HepG2 (cell line): ENCODE data around the gene NPHP1. TPM values are rescaled to one million over a fixed set of nuclear protein-coding genes. Genes with fewer than 3 reads are reported as not detected.

Experiments used
- CHD4 ChIP-seq: fragments of 200-600 bp; sonication (generic); IDR thresholded peaks from 2 replicates; pipeline ENCODE4 v1.7.0; 2017; ENCODE audit warnings: mild to moderate bottlenecking, low read length, borderline replicate concordance
- GATAD1 ChIP-seq: IDR thresholded peaks from 2 replicates; pipeline ENCODE4 v1.6.1; 2016; ENCODE audit warnings: missing genetic modification reagents, missing compliant biosample characterization
- HOMEZ ChIP-seq: IDR thresholded peaks from 2 replicates; pipeline ENCODE4 v1.6.1; 2016; ENCODE audit warnings: low read depth
- IKZF4 ChIP-seq: sonication (generic); formaldehyde crosslinking; IDR thresholded peaks from 2 replicates; pipeline ENCODE4 v1.5.1; 2020; ENCODE audit warnings: borderline replicate concordance, mild to moderate bottlenecking, low read depth, missing genetic modification reagents; ENCODE audit errors: not compliant biosample characterization
- IRF9 ChIP-seq: sonication (generic); formaldehyde crosslinking; IDR thresholded peaks from 2 replicates; pipeline ENCODE4 v1.8.0; 2022; ENCODE audit warnings: missing genetic modification reagents, mild to moderate bottlenecking, borderline replicate concordance
- KAT7 ChIP-seq: IDR thresholded peaks from 2 replicates; pipeline ENCODE4 v1.6.1; 2018; ENCODE audit warnings: borderline replicate concordance, missing compliant biosample characterization
- KLF6 ChIP-seq: IDR thresholded peaks from 2 replicates; pipeline ENCODE4 v1.8.0; 2016; ENCODE audit warnings: missing biosample characterization, missing genetic modification reagents
- MTERF4 ChIP-seq: sonication (generic); formaldehyde crosslinking; IDR thresholded peaks from 2 replicates; pipeline ENCODE4 v1.8.0; 2023; ENCODE audit warnings: mild to moderate bottlenecking, missing genetic modification reagents
- MXD4 ChIP-seq: IDR thresholded peaks from 2 replicates; pipeline ENCODE4 v1.6.1; 2016; ENCODE audit warnings: mild to moderate bottlenecking, missing biosample characterization, missing genetic modification reagents
- NRL ChIP-seq: sonication (generic); formaldehyde crosslinking; IDR thresholded peaks from 2 replicates; pipeline ENCODE4 v1.5.0; 2020; ENCODE audit warnings: missing genetic modification reagents, mild to moderate bottlenecking, moderate library complexity, borderline replicate concordance
- POLR2AphosphoS2 ChIP-seq: IDR thresholded peaks from 2 replicates; pipeline ENCODE4 v1.6.1; 2011; ENCODE audit warnings: low read depth, low read length, improper control_type of control experiment
- RFX5 ChIP-seq: IDR thresholded peaks from 2 replicates; pipeline ENCODE4 v1.6.1; 2011; ENCODE audit warnings: low read depth, low read length, improper control_type of control experiment
- SALL2 ChIP-seq: sonication (generic); formaldehyde crosslinking; IDR thresholded peaks from 2 replicates; pipeline ENCODE4 v1.8.1; 2023; ENCODE audit warnings: mild to moderate bottlenecking, missing genetic modification reagents, inconsistent platforms
- THAP8 ChIP-seq: sonication (generic); formaldehyde crosslinking; IDR thresholded peaks from 2 replicates; pipeline ENCODE4 v1.5.1; 2020; ENCODE audit warnings: missing genetic modification reagents, mild to moderate bottlenecking, borderline replicate concordance
- TSC22D2 ChIP-seq: sonication (generic); formaldehyde crosslinking; IDR thresholded peaks from 2 replicates; pipeline ENCODE4 v1.5.1; 2020; ENCODE audit warnings: missing genetic modification reagents, mild to moderate bottlenecking, borderline replicate concordance
- ZNF124 ChIP-seq: sonication (generic); formaldehyde crosslinking; IDR thresholded peaks from 2 replicates; pipeline ENCODE4 v1.4.0; 2020; ENCODE audit warnings: missing genetic modification reagents
- ZNF263 ChIP-seq: sonication (generic); formaldehyde crosslinking; IDR thresholded peaks from 2 replicates; pipeline ENCODE4 v1.4.0; 2020; ENCODE audit warnings: missing genetic modification reagents
- ZNF30 ChIP-seq: sonication (generic); formaldehyde crosslinking; IDR thresholded peaks from 2 replicates; pipeline ENCODE4 v1.5.0; 2020; ENCODE audit warnings: mild to moderate bottlenecking, missing genetic modification reagents
- ZNF335 ChIP-seq: sonication (generic); formaldehyde crosslinking; IDR thresholded peaks from 2 replicates; pipeline ENCODE4 v1.4.0; 2020; ENCODE audit warnings: missing genetic modification reagents
- ZNF460 ChIP-seq: sonication (generic); formaldehyde crosslinking; IDR thresholded peaks from 2 replicates; pipeline ENCODE4 v1.5.1; 2020; ENCODE audit warnings: missing genetic modification reagents, mild to moderate bottlenecking, borderline replicate concordance
- ZNF768 ChIP-seq: sonication (generic); formaldehyde crosslinking; IDR thresholded peaks from 2 replicates; pipeline ENCODE4 v1.4.0; 2020; ENCODE audit warnings: missing genetic modification reagents
- ZXDC ChIP-seq: sonication (generic); formaldehyde crosslinking; IDR thresholded peaks from 2 replicates; pipeline ENCODE4 v1.5.0; 2020; ENCODE audit warnings: mild to moderate bottlenecking, missing genetic modification reagents
- polyA plus RNA-seq, 8 experiments: library from polyadenylated mRNA; depleted of rRNA in 3 of 8; stranded (reverse) in 7 of 8; unstranded in 1 of 8; fragments of >200 nt; fragmentation: Illumina TruSeq in 4 of 8; extraction: Trizol in 4 of 8; gene quantifications; 2 replicates each; pipeline versions ENCODE4 v1.2.1 to v1.2.3, GENCODE V29; 2011 to 2016; ENCODE audit warnings: low read depth in 4 of 8, missing spikeins in 1 of 8, mixed read lengths in 1 of 8; ENCODE audit not compliant: insufficient read depth in 1 of 8
- total RNA-seq, 5 experiments: library from RNA; depleted of rRNA; stranded (reverse); fragments of >200 nt; fragmentation: Illumina TruSeq; extraction: Trizol; gene quantifications; 2 replicates each; pipeline ENCODE4 v1.2.3, GENCODE V29; 2016; ENCODE audit warnings: low read depth in 1 of 5

NPHP1 gene
- total and polyA plus RNA-seq, 2 of the 13 experiments (the other 11 are each of a cell fraction or from before 2014, with no cell fraction given) = 2.7 to 4.8 TPM

GRCh38 chr2:110204408-110205385, at the start of gene NPHP1 (continued):
- peak; percentile 78; the same call in 1 of the 2 replicates for TF ChIP-seq ZXDC (CRISPR knock-in tag)
- TF ChIP-seq RFX5 = peak; percentile 64; the same call in 1 of the 2 replicates
- 0 out of 2 replicates have a peak, but pooled peaks have one; percentile 57 for TF ChIP-seq KLF6 (CRISPR knock-in tag)
- TF ChIP-seq TSC22D2 = no peak; the same call in 1 of the 2 replicates
- peak; percentile 74; the same call in 1 of the 2 replicates for TF ChIP-seq IRF9
- peak; percentile 96 for TF ChIP-seq GATAD1 (CRISPR knock-in tag)
- TF ChIP-seq ZNF768 = peak; percentile 57; the same call in 1 of the 2 replicates
- peak; percentile 91; the same call in 1 of the 2 replicates for TF ChIP-seq MTERF4 (CRISPR knock-in tag)
- peak; percentile 80; the same call in 1 of the 2 replicates for TF ChIP-seq MXD4
- peak; percentile 69; the same call in 1 of the 2 replicates for TF ChIP-seq SALL2
- no peak for TF ChIP-seq THAP8
- TF ChIP-seq CHD4 = no peak
- TF ChIP-seq ZNF460 = no peak
- no peak for TF ChIP-seq ZNF335 (CRISPR knock-in tag)
- TF ChIP-seq IKZF4 = peak; percentile 41
- TF ChIP-seq NRL (CRISPR knock-in tag) = peak; percentile 83
- TF ChIP-seq ZNF30 (CRISPR knock-in tag) = no peak
- TF ChIP-seq POLR2AphosphoS2 = no peak
- peak; percentile 17; the same call in 1 of the 2 replicates for TF ChIP-seq HOMEZ (CRISPR knock-in tag)
- peak; percentile 50 for TF ChIP-seq ZNF263
- TF ChIP-seq KAT7 (CRISPR knock-in tag) = peak; percentile 89; the same call in 1 of the 2 replicates
- peak; percentile 69; the same call in 1 of the 2 replicates for TF ChIP-seq ZNF124 (CRISPR knock-in tag)
